T1000 (cell line): ENCODE results near the gene ADAMTS2.

Source experiments
- DNase-seq: peaks from one replicate; lab custom pipeline; 2025; ENCODE audit warnings: mixed read lengths; lab: John Stamatoyannopoulos, UW

ADAMTS2 gene

DNA sequence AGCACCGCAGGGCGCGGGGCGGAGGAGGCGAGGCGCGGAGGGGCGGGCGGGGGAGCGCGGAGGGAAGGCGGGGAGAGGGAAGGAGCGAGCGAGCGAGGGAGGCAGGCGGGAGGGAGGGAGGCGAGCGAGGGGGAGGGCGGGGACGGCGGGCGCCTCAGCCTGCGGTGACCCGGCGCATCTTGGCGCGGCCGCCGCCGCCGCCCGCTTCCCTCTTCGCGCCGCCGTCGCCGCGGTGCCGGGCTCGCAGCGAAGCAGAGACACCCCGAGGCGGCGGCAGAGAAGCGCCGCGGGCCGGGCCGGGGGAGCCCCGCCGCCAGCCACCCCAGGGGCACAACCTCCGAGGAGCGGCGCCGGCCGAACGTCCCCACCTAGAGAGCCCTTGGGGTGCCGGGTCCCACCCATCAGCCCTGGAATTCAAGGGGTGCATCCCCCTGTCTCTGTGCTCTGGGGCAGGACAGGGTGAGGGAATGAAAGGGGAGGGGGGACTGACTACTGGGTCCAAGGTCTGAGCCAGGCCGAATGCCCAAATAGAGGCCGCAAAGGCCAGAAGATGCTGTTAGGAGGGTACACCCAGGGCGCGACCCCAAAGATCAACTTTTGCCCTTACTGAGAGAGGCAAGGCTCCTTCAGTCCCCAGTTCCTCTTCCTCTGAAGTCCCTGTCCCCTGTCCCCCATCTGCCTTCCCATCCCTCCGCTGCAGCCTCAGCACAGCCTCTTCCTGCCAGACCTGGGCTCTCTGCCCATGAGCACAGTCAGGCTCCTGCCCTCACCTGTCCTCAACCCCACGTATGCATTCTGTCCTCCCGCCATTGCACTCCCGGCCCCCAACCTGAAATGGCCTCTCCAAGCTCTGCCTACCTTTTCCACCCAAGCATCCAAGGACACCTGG lies at the start of gene ADAMTS2:
Gene ADAMTS2, minus strand, starts transcription at position 29 of the 889 bp plus-strand sequence. CDS start 133 bp downstream, outside the sequence.
- DNase-seq = peak; percentile 43

DNA sequence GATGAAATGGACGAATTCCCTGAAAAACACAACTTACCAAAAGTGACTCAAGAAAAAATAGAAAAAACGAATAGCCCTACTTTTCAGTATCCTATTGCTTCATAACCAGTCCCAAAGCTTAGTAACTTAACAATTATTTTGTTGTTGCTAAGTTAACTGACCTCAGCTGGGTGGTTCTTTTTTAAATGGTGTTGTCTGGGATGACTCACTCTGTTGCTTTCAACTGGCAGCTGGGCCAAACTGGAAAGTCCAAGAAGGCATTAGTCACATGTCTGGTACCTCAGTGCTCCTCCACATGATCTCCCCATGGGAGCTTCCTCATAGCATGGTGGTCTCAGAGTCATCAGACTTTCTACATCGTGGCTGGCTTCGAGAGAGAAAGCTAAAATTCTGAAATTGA lies 47.8 kb upstream of the ADAMTS2 start:
- DNase-seq = peak; percentile 39

DNA sequence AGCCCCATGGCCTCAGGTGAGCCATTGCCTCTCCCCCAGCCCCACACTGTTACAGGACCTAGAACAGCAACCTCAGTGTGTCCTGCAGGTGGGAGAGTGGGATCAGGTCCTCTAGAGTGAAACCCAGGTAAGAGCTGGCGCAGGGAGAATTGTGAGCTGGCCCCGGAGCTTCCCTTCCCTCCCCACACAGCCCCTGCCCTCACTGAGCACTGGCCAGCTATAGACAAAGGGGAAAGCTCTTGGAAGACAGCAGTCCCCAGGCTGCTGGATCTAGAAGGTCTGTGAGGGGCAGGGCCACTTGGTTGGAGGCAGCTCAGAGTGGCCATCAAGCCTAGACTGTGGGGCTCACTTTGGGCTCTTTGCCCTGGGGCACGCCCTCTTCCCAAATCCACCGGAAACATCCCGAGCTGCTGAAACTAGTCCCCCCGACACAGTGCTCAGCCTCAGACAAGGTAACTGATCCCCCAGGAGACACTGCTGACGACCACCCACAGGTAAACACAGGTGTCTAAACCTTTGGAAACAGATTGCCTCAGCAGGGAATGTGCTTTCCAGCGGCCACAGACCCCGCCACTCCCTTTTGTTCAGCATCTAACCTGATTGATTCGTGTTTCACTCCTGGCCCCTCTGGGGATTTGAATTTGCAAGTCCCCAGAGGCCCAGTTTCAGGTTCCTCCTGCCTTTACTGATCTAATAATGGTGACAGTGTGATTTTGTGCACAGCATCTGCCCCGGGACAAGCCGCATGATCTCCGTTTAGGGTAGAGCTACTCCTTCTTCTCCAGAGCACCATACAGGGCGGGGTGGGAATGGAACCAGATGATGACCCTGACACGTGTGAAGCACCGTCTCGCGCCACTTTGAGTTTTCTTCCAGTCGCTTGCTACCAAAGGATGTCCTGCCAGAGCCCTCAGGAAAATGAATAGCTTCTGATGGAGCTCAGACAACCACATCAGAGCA lies 42.2 kb upstream of the ADAMTS2 start:
- DNase-seq = no peak

DNA sequence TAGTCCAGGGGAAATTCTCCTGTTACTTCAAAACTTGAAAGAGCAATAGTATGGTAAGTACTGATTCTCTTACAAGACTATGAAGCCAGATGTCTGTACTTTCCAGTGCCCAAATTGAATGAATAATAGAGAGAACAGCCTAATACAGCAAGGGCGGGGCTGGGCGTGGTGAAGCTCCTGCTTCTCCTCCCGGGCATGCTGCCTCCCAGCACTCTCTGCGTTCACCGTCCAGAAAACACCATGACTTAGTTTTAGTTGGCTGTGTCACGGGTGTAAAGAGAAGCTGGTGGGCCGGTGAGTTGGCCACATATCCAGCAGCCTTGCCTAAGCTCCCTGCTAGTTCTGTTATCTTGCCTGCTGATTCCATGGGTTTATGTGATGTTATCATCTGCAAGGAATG lies 40.7 kb upstream of the ADAMTS2 start:
- DNase-seq = no peak

- DNase-seq = no peak
Measured at GRCh38 chr5:179382486-179382885, 37.2 kb upstream of the ADAMTS2 start.

- no peak for DNase-seq
Measured at GRCh38 chr5:179381691-179382090, 36.4 kb upstream of the ADAMTS2 start.

DNA sequence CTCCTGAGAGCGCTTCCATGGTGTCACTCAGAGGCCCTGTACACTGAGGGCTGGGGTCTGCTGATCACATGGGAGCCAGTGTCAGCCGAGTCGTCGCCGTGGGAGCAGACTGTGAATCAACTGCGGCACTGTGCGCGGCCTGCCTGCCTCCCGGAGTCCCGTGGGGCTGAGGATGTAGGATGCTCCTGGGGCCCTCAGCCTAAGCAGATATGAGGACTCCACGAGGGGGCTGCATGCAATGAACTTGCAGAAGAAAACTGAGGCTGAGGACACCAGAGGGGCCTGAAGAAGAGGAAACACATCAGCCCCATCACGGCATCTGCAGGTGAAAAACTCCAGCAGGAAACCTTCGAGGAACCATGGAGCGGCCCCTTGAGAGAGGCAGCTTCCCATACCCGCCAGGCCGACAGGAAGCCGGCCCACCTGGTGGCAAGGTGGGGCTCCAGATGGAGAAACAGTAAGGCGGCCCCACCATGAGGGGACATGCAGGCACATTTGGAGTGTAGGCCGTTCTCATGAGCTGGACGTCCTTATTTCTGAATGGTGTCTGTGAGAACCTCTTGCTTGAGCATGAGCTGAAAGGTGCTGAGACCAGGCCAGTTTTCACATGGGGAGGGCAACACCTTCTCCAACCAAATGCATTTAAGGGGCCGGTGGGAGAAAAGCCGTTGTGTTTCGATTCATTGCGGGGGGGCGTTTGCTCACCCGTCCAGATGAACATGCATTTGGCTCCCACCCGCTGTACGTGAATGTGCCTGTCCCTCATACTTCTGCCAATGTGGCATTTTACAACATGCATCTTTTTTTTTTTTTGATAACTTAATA lies 35.2 kb upstream of the ADAMTS2 start:
- DNase-seq = no peak

GRCh38 chr5:179379321-179379890 lies 34.1 kb upstream of the ADAMTS2 start:
- no peak for DNase-seq

GRCh38 chr5:179378441-179379271 lies 33.4 kb upstream of the ADAMTS2 start:
- no peak for DNase-seq

DNA sequence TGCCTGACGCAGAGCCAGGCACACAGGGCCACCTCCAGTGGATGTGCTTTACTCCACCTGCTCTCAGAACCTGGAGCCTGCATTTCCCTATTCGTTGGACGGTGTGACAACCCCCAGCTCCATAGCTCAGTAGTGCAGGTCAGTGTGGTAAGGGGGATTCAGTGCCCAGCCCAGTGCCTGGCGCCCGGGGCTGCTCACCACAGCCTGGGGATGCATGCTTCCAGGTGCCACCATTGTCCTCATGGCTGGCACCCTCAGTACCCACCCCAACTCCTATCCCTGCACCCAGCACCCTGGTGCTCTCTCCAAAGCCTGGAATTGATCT lies 32.8 kb upstream of the ADAMTS2 start:
- no peak for DNase-seq

GRCh38 chr5:179377421-179378115 lies 32.3 kb upstream of the ADAMTS2 start:
- no peak for DNase-seq

DNA sequence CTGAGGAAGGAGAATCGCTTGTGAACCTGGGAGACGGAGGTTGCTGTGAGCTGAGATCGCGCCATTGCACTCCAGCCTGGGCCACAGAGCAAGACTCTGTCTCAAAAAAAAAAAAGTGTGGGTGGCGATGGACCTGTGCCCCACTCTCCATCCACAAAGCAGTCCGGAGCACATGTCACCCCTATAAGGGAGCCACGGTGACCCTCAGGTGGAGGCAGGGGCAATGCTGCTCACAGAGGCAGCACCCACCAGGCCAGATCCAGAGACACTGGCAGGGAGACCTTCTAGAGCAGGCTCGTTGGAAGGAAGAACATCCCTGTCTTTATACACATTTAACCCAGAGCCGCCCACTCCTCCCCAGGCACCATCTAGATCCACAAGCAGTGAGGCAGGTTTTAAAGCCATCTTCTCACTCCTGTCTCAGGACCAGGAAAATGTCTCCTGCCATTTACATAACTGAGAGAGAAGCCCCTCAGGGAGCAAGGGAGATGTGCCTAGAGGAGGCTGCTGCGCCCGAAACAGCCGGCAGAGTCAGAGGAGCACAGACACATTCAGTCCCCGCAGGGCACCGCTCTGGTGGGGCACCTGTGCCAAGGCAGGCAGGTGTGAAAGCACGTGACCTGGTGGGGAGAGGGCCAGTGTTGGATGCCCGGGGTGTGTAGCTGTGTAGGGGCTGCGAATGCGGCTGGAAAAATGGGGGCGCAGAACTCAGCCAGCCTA lies 31.6 kb upstream of the ADAMTS2 start:
- DNase-seq = no peak

DNA sequence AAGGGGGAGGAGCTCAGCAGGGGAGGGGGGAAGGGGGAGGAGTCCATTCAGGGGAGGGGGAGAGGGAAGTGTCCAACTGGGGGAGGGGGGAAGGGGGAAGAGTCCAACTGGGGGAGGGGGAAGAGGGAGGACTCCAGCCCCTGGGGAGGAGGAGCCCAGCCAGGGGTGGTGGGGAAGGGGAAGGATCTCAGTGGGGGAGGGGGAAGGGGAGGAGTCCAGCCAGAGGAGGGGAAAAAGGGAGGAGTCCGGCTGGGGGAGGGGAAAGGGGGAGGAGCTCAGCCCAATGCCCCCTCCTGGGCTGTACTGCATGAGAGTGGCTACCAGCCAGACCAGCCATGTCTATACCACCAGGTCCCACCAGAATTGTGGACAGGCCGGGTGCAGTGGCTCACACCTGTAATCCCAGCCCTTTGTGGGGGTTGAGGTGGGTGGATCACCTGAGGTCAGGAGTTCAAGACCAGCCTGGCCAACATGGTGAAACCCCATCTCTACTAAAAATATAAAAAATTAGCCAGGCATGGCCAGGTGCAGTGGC lies 30.6 kb upstream of the ADAMTS2 start:
- no peak for DNase-seq

DNA sequence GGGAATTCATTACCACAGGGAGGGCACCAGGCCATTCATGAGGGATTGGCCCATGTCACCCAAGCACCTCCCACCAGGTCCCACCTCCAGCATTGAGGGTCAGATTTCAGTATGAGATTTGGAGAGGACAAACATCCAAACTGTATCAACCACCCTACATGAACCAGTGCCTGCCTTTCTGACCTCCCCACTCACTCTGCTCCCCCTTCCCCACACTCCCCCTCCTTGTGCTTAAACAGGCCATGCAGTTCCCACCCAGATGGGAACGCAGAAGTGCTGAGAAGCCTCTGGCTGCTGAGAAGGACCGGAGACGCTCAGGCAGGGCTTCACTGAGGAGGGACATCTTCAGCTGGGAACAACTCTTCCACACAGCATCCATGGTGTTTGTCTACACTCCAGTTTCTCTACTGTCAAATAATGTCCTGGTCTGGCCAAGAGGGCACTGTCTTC lies 30.0 kb upstream of the ADAMTS2 start:
- DNase-seq = no peak

DNA sequence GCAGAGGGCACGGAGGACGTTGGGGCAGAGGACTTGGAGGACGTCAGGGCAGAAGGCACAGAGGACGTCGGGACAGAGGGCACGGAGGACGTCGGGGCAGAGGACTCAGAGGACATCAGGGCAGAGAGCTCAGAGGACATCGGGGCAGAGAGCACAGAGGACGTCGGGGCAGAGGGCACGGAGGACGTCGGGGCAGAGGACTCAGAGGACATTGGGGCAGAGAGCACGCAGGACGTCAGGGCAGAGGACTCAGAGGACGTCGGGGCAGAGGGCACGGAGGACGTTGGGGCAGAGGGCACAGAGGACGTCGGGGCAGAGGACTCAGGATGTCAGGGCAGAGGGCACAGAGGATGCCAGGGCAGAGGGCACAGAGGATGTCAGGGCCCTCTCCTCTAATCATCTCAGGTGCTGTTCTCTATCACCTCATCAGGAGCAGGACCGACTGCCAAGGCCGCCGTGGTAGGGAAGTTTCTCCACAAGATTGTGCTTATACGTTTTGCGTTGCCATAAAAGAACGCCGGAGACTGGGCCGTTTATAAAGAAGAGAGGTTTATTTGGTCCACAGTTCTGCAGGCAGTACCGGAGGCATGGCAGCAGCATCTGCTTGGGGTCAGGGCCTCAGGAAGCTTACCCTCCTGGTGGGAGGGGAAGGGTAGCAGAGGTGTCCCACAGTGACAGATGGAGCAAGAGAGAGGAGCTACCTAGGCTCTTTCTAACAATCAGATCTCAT lies 29.4 kb upstream of the ADAMTS2 start:
- no peak for DNase-seq

DNA sequence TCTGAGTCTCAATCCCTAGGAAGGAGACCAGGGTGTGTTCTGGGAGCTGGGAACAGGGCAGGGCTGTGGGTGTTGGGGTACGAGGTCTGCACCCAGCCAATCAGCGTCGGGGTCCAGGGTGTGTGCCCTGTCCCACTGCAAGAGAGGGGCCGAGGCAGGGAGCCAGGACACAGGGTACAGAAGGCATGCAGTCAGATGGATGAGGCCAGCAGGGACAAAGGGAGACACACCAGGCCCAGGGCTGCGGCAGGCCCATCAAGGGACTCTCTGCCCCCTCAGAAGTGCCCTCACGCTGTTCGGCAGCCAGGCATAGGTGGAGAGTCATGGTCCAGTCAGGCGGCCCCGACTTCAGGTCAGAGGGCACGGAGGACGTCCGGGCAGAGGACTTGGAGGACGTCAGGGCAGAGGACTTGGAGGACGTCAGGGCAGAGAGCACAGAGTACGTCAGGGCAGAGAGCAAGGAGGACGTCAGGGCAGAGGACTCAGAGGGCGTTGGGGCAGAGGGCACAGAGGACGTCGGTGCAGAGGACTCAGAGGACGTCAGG lies 28.8 kb upstream of the ADAMTS2 start:
- no peak for DNase-seq

- DNase-seq = no peak
Measured at GRCh38 chr5:179373101-179373934, 28.1 kb upstream of the ADAMTS2 start.
